ENCODE data around the gene ZNF777.

The ZNF777 gene

GRCh38 chr7:149476791-149477190 lies 15.9 kb upstream of the ZNF777 start:
- Histone ChIP-seq H4K20me1 (ENCODE audit: insufficient read depth, low read length, poor library complexity, severe bottlenecking) (no peaks in the 10 kb centered on the region), H3K9me2 (replicated peaks; ENCODE audit: low read depth, low read length) (no peaks in the 10 kb centered on the region), H3K9ac (ENCODE audit: low read depth, low read length, poor library complexity, severe bottlenecking) (no peak overlapping the region), H3K79me2 (ENCODE audit: insufficient read depth, low read length) (no peaks in the 10 kb centered on the region), H3K36me3 (ENCODE audit: insufficient read depth, low read length) (peaks cover 74% of the 10 kb centered on the region; the same call in 1 of the 2 replicates), H3K27me3 (ENCODE audit: insufficient read depth, low read length, poor library complexity, severe bottlenecking) (no peaks in the 10 kb centered on the region), H2AFZ (ENCODE audit: low read length) (no peak overlapping the region), H3F3A (ENCODE audit: low read depth) (no peaks in the 10 kb centered on the region), H3K9me3 (ENCODE audit: insufficient read depth, low read depth, low read length) (peaks cover 6% of the 10 kb centered on the region), H3K4me3 (ENCODE audit: low read length, poor library complexity, severe bottlenecking) (no peak overlapping the region), H3K4me2 (ENCODE audit: low read depth, low read length, poor library complexity, severe bottlenecking) (no peak overlapping the region), H3K4me1 (ENCODE audit: insufficient read depth, low read length, poor library complexity, severe bottlenecking) (no peaks in the 10 kb centered on the region)
- no peak for TF ChIP-seq CTCF (conservative IDR thresholded peaks at IDR 0.05; ENCODE audit: low read length)
- TF ChIP-seq EZH2phosphoT487 (IDR thresholded peaks at IDR 0.05; ENCODE audit: borderline replicate concordance): no peak

- Histone ChIP-seq H2AFZ (ENCODE audit: low read length) (no peak overlapping the region), H3K4me1 (ENCODE audit: insufficient read depth, low read length, poor library complexity, severe bottlenecking) (no peaks in the 10 kb centered on the region), H3K79me2 (ENCODE audit: insufficient read depth, low read length) (no peaks in the 10 kb centered on the region), H3F3A (ENCODE audit: low read depth) (no peaks in the 10 kb centered on the region), H3K36me3 (ENCODE audit: insufficient read depth, low read length) (peaks cover 80% of the 10 kb centered on the region; the same call in 1 of the 2 replicates), H3K27me3 (ENCODE audit: insufficient read depth, low read length, poor library complexity, severe bottlenecking) (no peaks in the 10 kb centered on the region), H4K20me1 (ENCODE audit: insufficient read depth, low read length, poor library complexity, severe bottlenecking) (no peaks in the 10 kb centered on the region), H3K4me3 (ENCODE audit: low read length, poor library complexity, severe bottlenecking) (no peak overlapping the region), H3K9ac (ENCODE audit: low read depth, low read length, poor library complexity, severe bottlenecking) (no peak overlapping the region), H3K9me2 (replicated peaks; ENCODE audit: low read depth, low read length) (no peaks in the 10 kb centered on the region), H3K9me3 (ENCODE audit: insufficient read depth, low read depth, low read length) (peaks cover 6% of the 10 kb centered on the region), H3K4me2 (ENCODE audit: low read depth, low read length, poor library complexity, severe bottlenecking) (no peak overlapping the region)
- TF ChIP-seq CTCF (conservative IDR thresholded peaks at IDR 0.05; ENCODE audit: low read length): no peak; the same call in 1 of the 2 replicates
- TF ChIP-seq EZH2phosphoT487 (IDR thresholded peaks at IDR 0.05; ENCODE audit: borderline replicate concordance): no peak
These were observed 14.5 kb upstream of the ZNF777 start for GRCh38 chr7:149475121-149476045.

- Histone ChIP-seq H3K9ac (ENCODE audit: low read depth, low read length, poor library complexity, severe bottlenecking) (no peak overlapping the region), H3F3A (ENCODE audit: low read depth) (no peaks in the 10 kb centered on the region), H3K79me2 (ENCODE audit: insufficient read depth, low read length) (no peaks in the 10 kb centered on the region), H2AFZ (ENCODE audit: low read length) (no peak overlapping the region), H4K20me1 (ENCODE audit: insufficient read depth, low read length, poor library complexity, severe bottlenecking) (no peaks in the 10 kb centered on the region), H3K4me2 (ENCODE audit: low read depth, low read length, poor library complexity, severe bottlenecking) (no peak overlapping the region), H3K9me3 (ENCODE audit: insufficient read depth, low read depth, low read length) (peaks cover 6% of the 10 kb centered on the region), H3K36me3 (ENCODE audit: insufficient read depth, low read length) (peaks cover 74% of the 10 kb centered on the region; the same call in 1 of the 2 replicates), H3K4me3 (ENCODE audit: low read length, poor library complexity, severe bottlenecking) (no peak overlapping the region), H3K27me3 (ENCODE audit: insufficient read depth, low read length, poor library complexity, severe bottlenecking) (no peaks in the 10 kb centered on the region), H3K9me2 (replicated peaks; ENCODE audit: low read depth, low read length) (no peaks in the 10 kb centered on the region), H3K4me1 (ENCODE audit: insufficient read depth, low read length, poor library complexity, severe bottlenecking) (no peaks in the 10 kb centered on the region)
- TF ChIP-seq CTCF (conservative IDR thresholded peaks at IDR 0.05; ENCODE audit: low read length) (peak; percentile 26; the same call in 1 of the 2 replicates), EZH2phosphoT487 (IDR thresholded peaks at IDR 0.05; ENCODE audit: borderline replicate concordance) (no peak)
These were observed 13.7 kb upstream of the ZNF777 start for GRCh38 chr7:149474309-149475120.
